T-helper 1 cell treated with Interleukin-12 subunit alpha and Interleukin-12 subunit beta and Interleukin-4 antibody, amounts not matched to agents 30 ng/mL and 1 ng/mL, for 36 hours (primary cell): ENCODE measurements around the gene GJA1. TPM values are rescaled to one million over a fixed set of nuclear protein-coding genes. Genes with fewer than 3 reads are reported as not detected.
"Not testable (repeated sequence)": the region's sequence is repeated elsewhere in the genome, so short reads cannot be mapped to it uniquely, and the experiment has no call there.

Experiments
- intact Hi-C: fragments of 100-400 bp; cut with micrococcal nuclease; formaldehyde crosslinking; loops from one replicate; pipeline ENCODE4 v1.15.1; 2024
- total RNA-seq: library from RNA; stranded (reverse); gene quantifications from 2 replicates; pipeline ENCODE4 v1.2.3, GENCODE V29; 2022

The GJA1 gene
- not detected in 2 replicates for total RNA-seq

- intact Hi-C loops, result loop anchor here (2.0 kb wide), 1 partner anchor 413 kb away; no protein-coding TSS in a partner anchor
These were observed at the start of gene GJA1 for GRCh38 chr6:121435444-121436069. Gene GJA1, plus strand, starts transcription at chr6:121435646. Its CDS starts 11,202 bp downstream, at chr6:121446848.

- intact Hi-C loops, result not testable (repeated sequence)
These were observed 48.9 kb upstream of the GJA1 start for GRCh38 chr6:121386551-121386950.

GRCh38 chr6:121389419-121389818, 46.0 kb upstream of the GJA1 start:
- intact Hi-C loops, result no loop called here

- intact Hi-C loops, result no loop called here
These were observed 41.5 kb upstream of the GJA1 start for GRCh38 chr6:121393731-121394505.

- intact Hi-C loops, result no loop called here
These were observed 39.7 kb upstream of the GJA1 start for GRCh38 chr6:121395736-121396135.

- intact Hi-C loops, result not testable (repeated sequence)
These were observed 38.3 kb upstream of the GJA1 start for GRCh38 chr6:121397188-121397587.

- intact Hi-C loops, result no loop called here
These were observed 37.3 kb upstream of the GJA1 start for GRCh38 chr6:121398127-121398526.

GRCh38 chr6:121399966-121400365, 35.5 kb upstream of the GJA1 start:
- intact Hi-C loops, result no loop called here

- intact Hi-C loops, result no loop called here
These were observed 31.5 kb upstream of the GJA1 start for GRCh38 chr6:121403964-121404363.

- intact Hi-C loops, result no loop called here
These were observed 30.1 kb upstream of the GJA1 start for GRCh38 chr6:121405306-121405705.

GRCh38 chr6:121408321-121408720, 27.1 kb upstream of the GJA1 start:
- intact Hi-C loops, result no loop called here

GRCh38 chr6:121413879-121414278, 21.6 kb upstream of the GJA1 start:
- intact Hi-C loops, result loop anchor here (10.0 kb wide), 1 partner anchor 359 kb away; no protein-coding TSS in a partner anchor

- intact Hi-C loops, result loop anchor here (10.0 kb wide), 1 partner anchor 364 kb away; no protein-coding TSS in a partner anchor
These were observed 17.1 kb upstream of the GJA1 start for GRCh38 chr6:121418346-121418745.

- intact Hi-C loops, result no loop called here
These were observed 8.8 kb upstream of the GJA1 start for GRCh38 chr6:121426686-121427085.

GRCh38 chr6:121428872-121429756, 6.3 kb upstream of the GJA1 start:
- intact Hi-C loops, result no loop called here

- intact Hi-C loops, result no loop called here
These were observed 4.7 kb upstream of the GJA1 start for GRCh38 chr6:121430514-121431460.

- intact Hi-C loops, result not testable (repeated sequence)
These were observed 3.7 kb upstream of the GJA1 start for GRCh38 chr6:121431776-121432175.

- intact Hi-C loops, result no loop called here
These were observed 1.2 kb upstream of the GJA1 start for GRCh38 chr6:121434037-121434770.

- intact Hi-C loops, result loop anchor here (2.0 kb wide), 1 partner anchor 412 kb away; no protein-coding TSS in a partner anchor
These were observed 920 bp downstream of the GJA1 start for GRCh38 chr6:121436274-121436857.
